GM12878 (cell line): ENCODE results near the gene KCNN3. TPM values are rescaled to one million over a fixed set of nuclear protein-coding genes. Genes with fewer than 3 reads are reported as not detected.

Experiments
- ATAC-seq: fragments of 200-7000 bp; cut with Tn5 transposase; 3 replicates; pipeline ENCODE4 v1.9.1; 2020; ENCODE audit warnings: mild to moderate bottlenecking, moderate library complexity
- BruUV-seq: library from RNA; stranded (reverse); fragments of 400-500 nt; replicated peaks from 2 replicates; lab custom pipeline; 2021; lab: Mats Ljungman, UMichigan
- CTCF ChIA-PET: fragments of 300-600 bp; sonication (Branson Sonifier 250); formaldehyde crosslinking; extraction: SDS; loops from one replicate; lab custom pipeline; 2021; ENCODE audit warnings: inconsistent platforms; lab: Yijun Ruan, JAX
- POLR2A ChIA-PET: fragments of 350-600 bp; formaldehyde crosslinking; extraction: SDS; loops from one replicate; lab custom pipeline; 2021; ENCODE audit warnings: inconsistent platforms; lab: Charles Lee
- RAD21 ChIA-PET: fragments of 300-600 bp; sonication (Branson Sonifier 250); formaldehyde crosslinking; loops from one replicate; lab custom pipeline; 2023; ENCODE audit warnings: antibody characterized with exemption; ENCODE audit not compliant: unreplicated experiment; lab: Charles Lee
- SMC1A ChIA-PET: fragments of 300-600 bp; sonication (Branson Sonifier 250); formaldehyde crosslinking; loops from one replicate; lab custom pipeline; 2023; ENCODE audit not compliant: unreplicated experiment, uncharacterized antibody; lab: Charles Lee
- DNase-seq: peaks from one replicate; pipeline ENCODE4 v3.0.0-alpha.2; 2011; ENCODE audit warnings: low read depth, low spot score
- FAIRE-seq: peaks from 3 replicates; lab custom pipeline; 2011; peaks lifted over from hg19 to GRCh38; lab: Jason Lieb, UNC
- H2AFZ ChIP-seq: 2 replicates; pipeline ENCODE4 v1.6.0; 2011; ENCODE audit warnings: low read depth, low read length, control low read depth; ENCODE audit not compliant: control insufficient read depth
- H3K27ac ChIP-seq: 2 replicates; pipeline ENCODE4 v1.5.1; 2011; ENCODE audit warnings: control low read depth; ENCODE audit not compliant: control insufficient read depth, insufficient read depth
- H3K27me3 ChIP-seq, 2 experiments: replicated peaks in 1 of 2; 2 replicates each; pipeline versions ENCODE4 v1.6.0 to v1.6.1; 2011; ENCODE audit warnings: low read length in 1 of 2; ENCODE audit not compliant: control insufficient read depth in 2 of 2, insufficient read depth in 2 of 2
- H3K36me3 ChIP-seq, 2 experiments: 2 replicates each; pipeline ENCODE4 v1.5.1; 2011; ENCODE audit warnings: low read length in 1 of 2; ENCODE audit not compliant: control insufficient read depth in 2 of 2, insufficient read depth in 2 of 2
- H3K4me1 ChIP-seq: 2 replicates; pipeline ENCODE4 v1.6.1; 2011; ENCODE audit warnings: mild to moderate bottlenecking, low read length, moderate library complexity, mixed read lengths; ENCODE audit not compliant: control insufficient read depth, insufficient read depth
- H3K4me2 ChIP-seq: 2 replicates; pipeline ENCODE4 v1.6.0; 2011; ENCODE audit warnings: control low read depth; ENCODE audit not compliant: control insufficient read depth, insufficient read depth
- H3K4me3 ChIP-seq: fragments of 200-600 bp; sonication (generic); 2 replicates; pipeline ENCODE4 v1.5.1; 2016
- H3K79me2 ChIP-seq: 2 replicates; pipeline ENCODE4 v1.6.0; 2011; ENCODE audit warnings: low read length; ENCODE audit not compliant: control insufficient read depth, insufficient read depth
- H3K9ac ChIP-seq: 2 replicates; pipeline ENCODE4 v1.8.0; 2011; ENCODE audit warnings: low read length, control low read depth, mixed read lengths; ENCODE audit not compliant: control insufficient read depth, insufficient read depth
- H3K9me3 ChIP-seq: replicated peaks from 3 replicates; pipeline ENCODE4 v1.5.1; 2011; ENCODE audit warnings: mild to moderate bottlenecking, low read length; ENCODE audit not compliant: control insufficient read depth, insufficient read depth
- H4K20me1 ChIP-seq: 2 replicates; pipeline ENCODE4 v1.6.0; 2011; ENCODE audit not compliant: control insufficient read depth, insufficient read depth
- KLF5 ChIP-seq: fragments of 450-650 bp; IDR thresholded peaks from 2 replicates; pipeline ENCODE4 v1.6.1; 2014; ENCODE audit warnings: mild to moderate bottlenecking; ENCODE audit not compliant: partially characterized antibody
- SIX5 ChIP-seq: IDR thresholded peaks from 2 replicates; pipeline ENCODE4 v1.6.1; 2011; ENCODE audit warnings: mild to moderate bottlenecking, low read depth, low read length, moderate library complexity; ENCODE audit not compliant: severe bottlenecking
- USF1 ChIP-seq: IDR thresholded peaks from 2 replicates; pipeline ENCODE4 v1.6.1; 2011; ENCODE audit warnings: borderline replicate concordance, low read depth, mild to moderate bottlenecking, moderate library complexity, mixed read lengths, low read length; ENCODE audit not compliant: insufficient read depth; ENCODE audit errors: extremely low read length
- WGBS: methylation state at CpG from one replicate; pipeline ENCODE4 v1.1.6; 2016; ENCODE audit warnings: low lambda C conversion rate; ENCODE audit not compliant: insufficient replicate concordance, insufficient coverage; ENCODE audit errors: missing lambda C conversion rate; 5-methylcytosine and 5-hydroxymethylcytosine counted together
- in situ Hi-C: fragments of 300-500 bp; cut with MboI; formaldehyde crosslinking; loops from 9 replicates; pipeline ENCODE4 v1.14.3; 2018; ENCODE audit warnings: mixed read lengths
- intact Hi-C: fragments of 100-400 bp; cut with micrococcal nuclease; formaldehyde crosslinking; loops from one replicate; pipeline ENCODE4 v1.14.2; 2022; ENCODE audit not compliant: unreplicated experiment
- polyA plus RNA-seq, 11 experiments: library from polyadenylated mRNA; depleted of rRNA in 4 of 11; unstranded in 6 of 11; stranded (reverse) in 5 of 11; fragments of >200 nt; fragmentation: Nextera tagmentation in 4 of 11; fragmentation: Illumina TruSeq in 1 of 11; extraction: Ambion mirVana in 4 of 11; extraction: Trizol in 1 of 11; gene quantifications; 1 replicate in 1 of 11; 2 replicates in 10 of 11; pipeline versions ENCODE4 v1.2.1 to v1.2.3, GENCODE V29; 2011 to 2016; ENCODE audit warnings: inconsistent platforms in 2 of 11, missing spikeins in 2 of 11, low read depth in 1 of 11
- total RNA-seq, 4 experiments: library from RNA; depleted of rRNA in 3 of 4; stranded (reverse); fragments of >200 nt in 3 of 4; fragmentation: Illumina TruSeq in 1 of 4; extraction: Trizol in 1 of 4; gene quantifications; 2 replicates each; pipeline versions ENCODE4 v1.2.1 to v1.2.3, GENCODE V29; 2013 to 2021

KCNN3 gene
- total and polyA plus RNA-seq, 10 of the 15 experiments (the other 5 are each of a cell fraction or from before 2014, with no cell fraction given): 3.5 to 26.4 (median 14.9) TPM

GRCh38 chr1:154848983-154849382, 21.1 kb downstream of the KCNN3 start (continued):
- TF ChIP-seq USF1: no peak
- no peak for TF ChIP-seq SIX5

GRCh38 chr1:154847891-154848290, 22.2 kb downstream of the KCNN3 start:
- 91% methylated on average over 13 of the region's 13 CpGs for WGBS
- BruUV-seq: no TSS peak
- H2AFZ ChIP-seq: no peak overlapping the region
- RAD21 ChIA-PET: interaction anchor here (1.0 to 4.4 kb wide), 4 partner anchors 13 to 103 kb away, joined by 3 to 57 read pairs (median 23); partner anchors contain the start of gene KCNN3
- no peaks in the 10 kb centered on the region; a peak in 1 of 4 replicates for H3K36me3 ChIP-seq
- no peaks in the 10 kb centered on the region; the same call in 1 of the 2 replicates for H4K20me1 ChIP-seq
- no peak for TF ChIP-seq KLF5
- TF ChIP-seq, all 136 proteins: peak for 0
- ATAC-seq: no peak
- ChIA-PET CTCF (interaction anchor here (1.1 to 2.8 kb wide), 2 partner anchors 14 to 38 kb away, joined by 4 to 18 read pairs; no protein-coding TSS in a partner anchor), SMC1A (interaction anchor here (1.9 to 5.4 kb wide), 6 partner anchors 9 to 55 kb away, joined by 4 to 57 read pairs (median 8); partner anchors contain the start of gene KCNN3), POLR2A (interaction anchor here (2.4 to 5.6 kb wide), 3 partner anchors 10 to 21 kb away, joined by 10 to 60 read pairs (median 23); partner anchors contain the start of gene KCNN3)
- intact Hi-C loops (no loop called here), in situ Hi-C loops (no loop called here)
- Histone ChIP-seq H3K4me3 (no peak overlapping the region), H3K4me2 (no peak overlapping the region), H3K27ac (no peak overlapping the region), H3K9ac (no peak overlapping the region), H3K79me2 (peaks cover 62% of the 10 kb centered on the region), H3K27me3 (no peaks in the 10 kb centered on the region), H3K4me1 (peaks cover 52% of the 10 kb centered on the region), H3K9me3 (no peaks in the 10 kb centered on the region)
- FAIRE-seq: no peak
- no peak for DNase-seq
